PC-9 (cell line): ENCODE results near the gene STRN4. TPM values are rescaled to one million over a fixed set of nuclear protein-coding genes. Genes with fewer than 3 reads are reported as not detected.

Experiments
- BruUV-seq: library from RNA; stranded (reverse); fragments of 400-500 nt; replicated peaks from 2 replicates; lab custom pipeline; 2021; lab: Mats Ljungman, UMichigan
- CTCF ChIA-PET: fragments of 300-600 bp; sonication (Branson Sonifier 250); formaldehyde crosslinking; loops from one replicate; lab custom pipeline; 2022; ENCODE audit warnings: antibody characterized with exemption; lab: Charles Lee
- POLR2A ChIA-PET: fragments of 300-600 bp; sonication (Branson Sonifier 250); formaldehyde crosslinking; loops from one replicate; lab custom pipeline; 2022; ENCODE audit warnings: antibody characterized with exemption; ENCODE audit not compliant: unreplicated experiment; lab: Charles Lee
- DNase-seq, 2 experiments: peaks; one replicate each; pipeline versions ENCODE4 v3.0.0 to v3.0.0-alpha.2; 2015 to 2022; ENCODE audit warnings: mixed read lengths in 1 of 2
- H2AFZ ChIP-seq: fragments of 200-600 bp; sonication (generic); 2 replicates; pipeline ENCODE4 v1.8.1; 2017; ENCODE audit warnings: antibody characterized with exemption
- H3F3A ChIP-seq: fragments of 200-600 bp; sonication (generic); 2 replicates; pipeline ENCODE4 v1.8.1; 2017; ENCODE audit warnings: antibody characterized with exemption, mild to moderate bottlenecking, low read depth; ENCODE audit not compliant: insufficient read depth
- H3K27ac ChIP-seq: fragments of 200-600 bp; sonication (generic); 2 replicates; pipeline ENCODE4 v1.6.1; 2016; ENCODE audit warnings: mixed run types
- H3K27me3 ChIP-seq: fragments of 200-600 bp; sonication (generic); 2 replicates; pipeline ENCODE4 v1.6.1; 2016; ENCODE audit warnings: low read depth, mixed run types; ENCODE audit not compliant: insufficient read depth
- H3K36me3 ChIP-seq: fragments of 200-600 bp; sonication (generic); 2 replicates; pipeline ENCODE4 v1.6.1; 2016; ENCODE audit warnings: low read depth, mixed run types
- H3K4me1 ChIP-seq: fragments of 200-600 bp; sonication (generic); replicated peaks from 2 replicates; pipeline ENCODE4 v1.6.1; 2016; ENCODE audit warnings: mixed run types; ENCODE audit not compliant: insufficient read depth
- H3K4me2 ChIP-seq: fragments of 200-600 bp; sonication (generic); 2 replicates; pipeline ENCODE4 v1.6.1; 2017; ENCODE audit warnings: mixed run types
- H3K4me3 ChIP-seq: fragments of 200-600 bp; sonication (generic); 2 replicates; pipeline ENCODE4 v1.6.1; 2016; ENCODE audit warnings: mixed run types
- H3K79me2 ChIP-seq: fragments of 200-600 bp; sonication (generic); 2 replicates; pipeline ENCODE4 v1.6.1; 2017; ENCODE audit warnings: low read depth, mixed run types
- H3K9me2 ChIP-seq: fragments of 200-600 bp; sonication (generic); 2 replicates; pipeline ENCODE4 v1.8.1; 2017; ENCODE audit warnings: mild to moderate bottlenecking; ENCODE audit not compliant: insufficient read depth
- H3K9me3 ChIP-seq: fragments of 200-600 bp; sonication (generic); 2 replicates; pipeline ENCODE4 v1.8.1; 2016; ENCODE audit warnings: low read depth; ENCODE audit not compliant: insufficient read depth
- H4K20me1 ChIP-seq: fragments of 200-600 bp; sonication (generic); 2 replicates; pipeline ENCODE4 v1.8.1; 2017; ENCODE audit not compliant: insufficient read depth
- CTCF ChIP-seq: fragments of 200-600 bp; sonication (generic); conservative IDR thresholded peaks from 2 replicates; pipeline ENCODE4 v1.6.1; 2017; ENCODE audit warnings: mixed run types, antibody characterized with exemption, mild to moderate bottlenecking, moderate library complexity
- EZH2 ChIP-seq: fragments of 200-600 bp; sonication (generic); IDR thresholded peaks from 2 replicates; pipeline ENCODE4 v1.8.0; 2017; ENCODE audit warnings: antibody characterized with exemption, low read depth
- intact Hi-C: fragments of 100-400 bp; cut with micrococcal nuclease; formaldehyde crosslinking; loops from one replicate; pipeline ENCODE4 v1.10.0; 2022; ENCODE audit not compliant: unreplicated experiment
- total RNA-seq: library from RNA; stranded (reverse); gene quantifications from 2 replicates; pipeline ENCODE4 v1.2.3, GENCODE V29; 2021

Gene STRN4
- total RNA-seq, 1 experiment from 2014 or later: 93.3 TPM

GRCh38 chr19:46728208-46728607 is 18.0 kb downstream of the STRN4 start:
- DNase-seq: no peak
- POLR2A ChIA-PET: no interaction called here
- no peak overlapping the region for H2AFZ ChIP-seq
- no peak overlapping the region for H3K4me3 ChIP-seq
- peaks cover 35% of the 10 kb centered on the region for H4K20me1 ChIP-seq
- CTCF ChIA-PET: interaction anchor here (0.6 kb wide), 2 partner anchors 23 to 27 kb away, joined by 6 to 7 read pairs; no protein-coding TSS in a partner anchor
- no peaks in the 10 kb centered on the region for H3K27me3 ChIP-seq
- TF ChIP-seq CTCF: no peak
- no peak for TF ChIP-seq EZH2
- H3K4me2 ChIP-seq: no peak overlapping the region
- H3K4me1 ChIP-seq: peaks cover 31% of the 10 kb centered on the region
- peaks cover 32% of the 10 kb centered on the region; the same call in 1 of the 2 replicates for H3F3A ChIP-seq
- no peak overlapping the region for H3K27ac ChIP-seq
- intact Hi-C loops: no loop called here
- no peaks in the 10 kb centered on the region for H3K9me2 ChIP-seq
- no TSS peak for BruUV-seq
- H3K36me3 ChIP-seq: peaks cover 39% of the 10 kb centered on the region
- peaks cover 38% of the 10 kb centered on the region for H3K79me2 ChIP-seq
- H3K9me3 ChIP-seq: no peaks in the 10 kb centered on the region

DNA sequence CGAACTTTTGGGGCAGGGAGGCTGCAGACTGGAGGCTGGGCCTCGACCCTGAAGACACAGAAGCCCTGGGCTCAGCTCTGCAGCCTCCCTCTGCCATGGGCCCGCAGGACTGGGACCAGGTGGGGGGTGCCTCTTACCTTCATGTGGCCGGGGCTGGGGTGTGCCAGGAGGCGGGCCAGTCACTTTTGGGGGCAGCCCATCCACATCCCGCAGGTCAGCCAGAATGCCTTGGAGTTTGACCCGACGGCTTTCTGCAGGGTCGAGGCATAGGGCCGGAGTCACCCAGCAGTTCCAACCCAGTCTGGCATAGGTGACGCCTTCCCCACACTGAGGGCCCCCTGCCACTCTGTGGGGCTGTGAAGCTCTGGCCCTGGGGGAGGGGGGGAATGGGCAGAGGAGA is 18.5 kb downstream of the STRN4 start:
- POLR2A ChIA-PET: no interaction called here
- CTCF ChIA-PET: interaction anchor here (0.6 kb wide), 1 partner anchor 23 kb away, joined by 6 read pairs; no protein-coding TSS in a partner anchor

DNA sequence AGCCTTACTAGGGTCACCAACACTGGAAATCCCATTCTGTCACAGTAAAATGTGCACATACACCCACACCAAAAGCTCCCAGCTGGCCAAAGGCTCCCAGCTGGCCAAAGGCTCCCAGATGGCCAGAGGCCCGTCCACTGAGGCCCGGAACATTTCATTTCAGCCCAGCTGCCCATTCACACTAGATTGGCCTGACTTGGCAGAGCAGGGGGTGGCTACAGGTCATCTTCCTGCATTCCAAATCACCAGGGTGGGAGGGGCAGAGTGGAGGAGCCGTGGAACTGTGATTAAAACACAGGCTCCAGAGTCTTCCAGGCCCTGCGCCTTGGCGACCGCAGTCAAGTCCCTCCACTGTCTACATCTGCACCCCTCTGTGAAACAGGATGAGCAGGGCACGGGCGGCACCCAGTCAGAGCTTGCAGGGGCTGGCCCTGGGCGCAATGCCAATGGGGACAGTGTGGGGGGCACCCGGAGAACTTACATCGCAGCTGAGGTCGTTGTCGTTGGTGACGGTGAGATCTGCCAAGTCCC is 19.2 kb downstream of the STRN4 start:
- Histone ChIP-seq H3K79me2 (peaks cover 29% of the 10 kb centered on the region), H3K9me3 (no peaks in the 10 kb centered on the region), H3F3A (peaks cover 21% of the 10 kb centered on the region; the same call in 1 of the 2 replicates), H4K20me1 (peaks cover 32% of the 10 kb centered on the region), H2AFZ (no peak overlapping the region), H3K4me3 (no peak overlapping the region), H3K27ac (no peak overlapping the region), H3K4me2 (no peak overlapping the region), H3K9me2 (no peaks in the 10 kb centered on the region), H3K4me1 (peaks cover 19% of the 10 kb centered on the region), H3K27me3 (no peaks in the 10 kb centered on the region), H3K36me3 (peaks cover 42% of the 10 kb centered on the region)
- ChIA-PET POLR2A (no interaction called here), CTCF (no interaction called here)
- DNase-seq: peak in 1 of 2 experiments; percentile 10
- BruUV-seq: no TSS peak
- TF ChIP-seq CTCF: no peak
- no peak for TF ChIP-seq EZH2
- intact Hi-C loops: no loop called here

More for the DNA sequence above, 18.5 kb downstream of the STRN4 start:
- H3K36me3 ChIP-seq: peaks cover 42% of the 10 kb centered on the region
- intact Hi-C loops: no loop called here
- no peaks in the 10 kb centered on the region for H3K9me3 ChIP-seq
- no peak overlapping the region for H3K4me3 ChIP-seq
- no peak overlapping the region for H3K27ac ChIP-seq
- TF ChIP-seq EZH2 (no peak), CTCF (no peak)
- H3K9me2 ChIP-seq: no peaks in the 10 kb centered on the region
- peak in 1 of 2 experiments; percentile 28 for DNase-seq
- H2AFZ ChIP-seq: no peak overlapping the region
- no TSS peak for BruUV-seq
- no peaks in the 10 kb centered on the region for H3K27me3 ChIP-seq
- H3F3A ChIP-seq: peaks cover 28% of the 10 kb centered on the region; the same call in 1 of the 2 replicates
- peaks cover 32% of the 10 kb centered on the region for H4K20me1 ChIP-seq
- H3K4me1 ChIP-seq: peaks cover 26% of the 10 kb centered on the region
- H3K4me2 ChIP-seq: no peak overlapping the region
- peaks cover 34% of the 10 kb centered on the region for H3K79me2 ChIP-seq
